Right lung (tissue), 10 donors: ENCODE data around the gene CCDC120. TPM values are rescaled to one million over a fixed set of nuclear protein-coding genes. Genes with fewer than 3 reads are reported as not detected.

ENCODE experiments used
- DNase-seq, 2 donors: peaks; one replicate each; pipeline ENCODE4 v3.0.0-alpha.2; 2013
- long read RNA-seq, 8 donors: transcript quantifications; one replicate each; lab custom pipeline, GENCODE V29; 2026
- polyA plus RNA-seq, 5 donors: library from polyadenylated mRNA; unstranded; fragments of 120-200 nt; gene quantifications; one replicate each; pipeline versions ENCODE4 v1.2.1 to v1.2.3, GENCODE V29; 2013; ENCODE audit warnings: inconsistent platforms in 1 of 5, low replicate concordance in 1 of 5; ENCODE audit not compliant: insufficient read length in 5 of 5, insufficient read depth in 1 of 5

The CCDC120 gene
- polyA plus RNA-seq: 10 to 100 TPM; 11.4 to 19.0 (median 16.9) TPM
- long read RNA-seq, donor 1, transcript CCDC120-208 (1 exons, 2,953 nt): major isoform, 7 of 9 reads
- long read RNA-seq, donor 1, partial matches to known transcripts: 0 of 9 reads
- long read RNA-seq, donor 1, other reads (novel, unspliced or antisense): 0 of 9 reads
- long read RNA-seq, donor 2, transcript CCDC120-208 (1 exons, 2,953 nt): major isoform, 5 of 5 reads
- long read RNA-seq, donor 2, partial matches to known transcripts: 0 of 5 reads
- long read RNA-seq, donor 2, other reads (novel, unspliced or antisense): 0 of 5 reads
- long read RNA-seq, donor 3, transcript CCDC120-208 (1 exons, 2,953 nt): major isoform, 15 of 25 reads
- long read RNA-seq, donor 3, partial matches to known transcripts: 10 of 25 reads
- long read RNA-seq, donor 3, other reads (novel, unspliced or antisense): 0 of 25 reads
- long read RNA-seq, donor 4, transcript CCDC120-208 (1 exons, 2,953 nt): major isoform, 5 of 5 reads
- long read RNA-seq, donor 4, partial matches to known transcripts: 0 of 5 reads
- long read RNA-seq, donor 4, other reads (novel, unspliced or antisense): 0 of 5 reads
- long read RNA-seq, donor 5, transcript CCDC120-208 (1 exons, 2,953 nt): major isoform, 7 of 7 reads
- long read RNA-seq, donor 5, partial matches to known transcripts: 0 of 7 reads
- long read RNA-seq, donor 5, other reads (novel, unspliced or antisense): 0 of 7 reads
- long read RNA-seq, donor 6, transcript CCDC120-208 (1 exons, 2,953 nt): major isoform, 6 of 16 reads
- long read RNA-seq, donor 6, partial matches to known transcripts: 8 of 16 reads
- long read RNA-seq, donor 6, other reads (novel, unspliced or antisense): 0 of 16 reads
- long read RNA-seq, donor 7, transcript CCDC120-208 (1 exons, 2,953 nt): major isoform, 7 of 7 reads
- long read RNA-seq, donor 7, partial matches to known transcripts: 0 of 7 reads
- long read RNA-seq, donor 7, other reads (novel, unspliced or antisense): 0 of 7 reads
- long read RNA-seq, donor 8: 0 reads

- no peak for DNase-seq
Observed at GRCh38 chrX:49058794-49059193, at the start of gene CCDC120. Gene CCDC120, plus strand, starts transcription at chrX:49058999. Its CDS starts 3,043 bp downstream, at chrX:49062042.

GRCh38 chrX:49019050-49019449, 39.7 kb upstream of the CCDC120 start:
- no peak for DNase-seq

GRCh38 chrX:49019599-49020249, 39.1 kb upstream of the CCDC120 start:
- no peak for DNase-seq

GRCh38 chrX:49029876-49030275, 28.9 kb upstream of the CCDC120 start:
- DNase-seq: no peak

- DNase-seq: no peak
Observed at GRCh38 chrX:49030283-49030682, 28.5 kb upstream of the CCDC120 start.

- DNase-seq: no peak
Observed at GRCh38 chrX:49037883-49038475, 20.8 kb upstream of the CCDC120 start.

- DNase-seq: peak; percentile 81 to 87
Observed at GRCh38 chrX:49039598-49040375, 19.0 kb upstream of the CCDC120 start.

GRCh38 chrX:49040376-49040955, 18.3 kb upstream of the CCDC120 start:
- no peak for DNase-seq

GRCh38 chrX:49041744-49042580, 16.8 kb upstream of the CCDC120 start:
- DNase-seq: no peak

GRCh38 chrX:49042581-49043219, 16.1 kb upstream of the CCDC120 start:
- no peak for DNase-seq

GRCh38 chrX:49043220-49043986, 15.4 kb upstream of the CCDC120 start, which contains the start of gene TFE3:
Gene TFE3, minus strand, starts transcription at chrX:49043357. Its CDS starts 131 bp downstream, at chrX:49043226.
- DNase-seq: peak; percentile 96 to 97

- DNase-seq: no peak
Observed at GRCh38 chrX:49043987-49044281, 14.9 kb upstream of the CCDC120 start.

- DNase-seq: peak; percentile 63 to 66
Observed at GRCh38 chrX:49053223-49054072, 5.4 kb upstream of the CCDC120 start.

GRCh38 chrX:49054073-49054762, 4.6 kb upstream of the CCDC120 start:
- DNase-seq: no peak

GRCh38 chrX:49059201-49059600, 402 bp downstream of the CCDC120 start:
- no peak for DNase-seq

GRCh38 chrX:49059681-49060085, 884 bp downstream of the CCDC120 start:
- no peak for DNase-seq
